ENCODE measurements around the gene HS2ST1. TPM values are rescaled to one million over a fixed set of nuclear protein-coding genes. Genes with fewer than 3 reads are reported as not detected.

HS2ST1 gene
- total RNA-seq, 1 experiment from 2014 or later, result 30.1 TPM

DNA sequence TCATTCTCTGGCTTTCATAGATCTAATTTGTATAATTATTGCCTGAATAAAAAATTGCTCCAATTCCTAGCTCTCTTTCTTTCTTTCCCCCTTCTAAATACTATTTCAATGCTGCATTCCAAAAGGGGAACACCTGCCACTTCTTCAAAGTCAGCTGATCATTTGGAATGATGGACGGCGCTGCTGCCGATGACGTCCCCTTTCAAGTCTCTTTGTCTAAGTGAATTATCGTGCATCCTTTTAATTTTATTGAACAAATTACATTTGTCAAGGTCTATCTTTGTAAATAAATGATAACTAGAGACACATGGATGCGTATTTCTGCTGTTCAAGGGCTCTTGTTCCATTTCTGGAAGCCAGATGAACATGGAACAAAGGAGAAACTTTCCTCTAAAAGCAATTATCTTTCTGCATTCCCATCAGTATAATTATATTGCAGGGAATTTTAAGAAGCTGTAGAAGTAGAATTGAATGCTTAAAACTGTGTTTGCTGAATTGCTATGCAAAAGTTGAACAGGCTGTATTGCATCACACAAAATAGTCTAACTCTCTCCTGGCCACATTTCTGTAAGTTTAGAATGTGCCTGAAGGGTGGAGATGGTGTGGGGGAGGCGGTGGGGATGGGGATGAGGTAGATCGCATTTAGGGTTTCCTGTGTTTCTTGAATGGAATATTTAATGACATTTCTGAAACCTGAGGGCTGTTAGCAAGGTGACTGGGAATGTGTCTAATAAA is 222.3 kb downstream of the HS2ST1 start:
- intact Hi-C loops (cut with micrococcal nuclease), result loop anchor here (10.0 kb wide), 1 partner anchor 1468 kb away; no protein-coding TSS in a partner anchor
- TF ChIP-seq SP1 (IDR thresholded peaks at IDR 0.05; ENCODE audit: low read depth) (no peak), POLR2A (IDR thresholded peaks at IDR 0.05; ENCODE audit: borderline replicate concordance, extremely low read depth, insufficient read depth, insufficient read length) (no peak), EZH2phosphoT487 (IDR thresholded peaks at IDR 0.05; ENCODE audit: borderline replicate concordance) (no peak), EGR1 (IDR thresholded peaks at IDR 0.05; ENCODE audit: low read depth) (no peak), ZBTB33 (IDR thresholded peaks at IDR 0.05; ENCODE audit: extremely low read depth, insufficient replicate concordance, low read length) (no peak), SRF (IDR thresholded peaks at IDR 0.05; ENCODE audit: low read depth) (no peak), CEBPB (IDR thresholded peaks at IDR 0.05; ENCODE audit: low read depth) (no peak), EZH2 (IDR thresholded peaks at IDR 0.05) (no peak), ZNF274 (IDR thresholded peaks at IDR 0.05; ENCODE audit: low read depth, low read length) (no peak), RAD21 (IDR thresholded peaks at IDR 0.05; ENCODE audit: low read depth) (no peak), POLR2AphosphoS5 (IDR thresholded peaks at IDR 0.05; ENCODE audit: low read depth, low read length) (no peak), JUND (IDR thresholded peaks at IDR 0.05) (no peak), FOSL1 (IDR thresholded peaks at IDR 0.05; ENCODE audit: low read depth) (no peak)
- TF ChIP-seq, protein P1, sequence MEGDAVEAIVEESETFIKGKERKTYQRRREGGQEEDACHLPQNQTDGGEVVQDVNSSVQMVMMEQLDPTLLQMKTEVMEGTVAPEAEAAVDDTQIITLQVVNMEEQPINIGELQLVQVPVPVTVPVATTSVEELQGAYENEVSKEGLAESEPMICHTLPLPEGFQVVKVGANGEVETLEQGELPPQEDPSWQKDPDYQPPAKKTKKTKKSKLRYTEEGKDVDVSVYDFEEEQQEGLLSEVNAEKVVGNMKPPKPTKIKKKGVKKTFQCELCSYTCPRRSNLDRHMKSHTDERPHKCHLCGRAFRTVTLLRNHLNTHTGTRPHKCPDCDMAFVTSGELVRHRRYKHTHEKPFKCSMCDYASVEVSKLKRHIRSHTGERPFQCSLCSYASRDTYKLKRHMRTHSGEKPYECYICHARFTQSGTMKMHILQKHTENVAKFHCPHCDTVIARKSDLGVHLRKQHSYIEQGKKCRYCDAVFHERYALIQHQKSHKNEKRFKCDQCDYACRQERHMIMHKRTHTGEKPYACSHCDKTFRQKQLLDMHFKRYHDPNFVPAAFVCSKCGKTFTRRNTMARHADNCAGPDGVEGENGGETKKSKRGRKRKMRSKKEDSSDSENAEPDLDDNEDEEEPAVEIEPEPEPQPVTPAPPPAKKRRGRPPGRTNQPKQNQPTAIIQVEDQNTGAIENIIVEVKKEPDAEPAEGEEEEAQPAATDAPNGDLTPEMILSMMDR (IDR thresholded peaks at IDR 0.05 in 2 of 3, conservative IDR thresholded peaks at IDR 0.05 in 1 of 3; ENCODE audit: borderline replicate concordance in 1 of 3, insufficient read depth in 1 of 3, low read depth in 2 of 3, low read length in 2 of 3), result no peak
- TF ChIP-seq, protein P2, sequence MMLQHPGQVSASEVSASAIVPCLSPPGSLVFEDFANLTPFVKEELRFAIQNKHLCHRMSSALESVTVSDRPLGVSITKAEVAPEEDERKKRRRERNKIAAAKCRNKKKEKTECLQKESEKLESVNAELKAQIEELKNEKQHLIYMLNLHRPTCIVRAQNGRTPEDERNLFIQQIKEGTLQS (IDR thresholded peaks at IDR 0.05), result no peak
- TF ChIP-seq, protein P3, sequence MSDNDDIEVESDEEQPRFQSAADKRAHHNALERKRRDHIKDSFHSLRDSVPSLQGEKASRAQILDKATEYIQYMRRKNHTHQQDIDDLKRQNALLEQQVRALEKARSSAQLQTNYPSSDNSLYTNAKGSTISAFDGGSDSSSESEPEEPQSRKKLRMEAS (IDR thresholded peaks at IDR 0.05), result no peak
- H3K4me2 ChIP-seq (ENCODE audit: low read length), result no peak overlapping the region
- no peak overlapping the region for H3K9ac ChIP-seq (ENCODE audit: low read length)
- H3K79me2 ChIP-seq (ENCODE audit: insufficient read depth, low read length), result no peaks in the 10 kb centered on the region
- H4K20me1 ChIP-seq (ENCODE audit: insufficient read depth), result no peaks in the 10 kb centered on the region
- no peaks in the 10 kb centered on the region for H3K36me3 ChIP-seq (ENCODE audit: control insufficient read depth in 1 of 2, insufficient read depth in 2 of 2, low read length in 2 of 2)
- H3K9me2 ChIP-seq (ENCODE audit: insufficient read depth), result no peaks in the 10 kb centered on the region
- DNase-seq (ENCODE audit: low read depth, low spot score) (no peak), ATAC-seq (no peak)
- H3K9me3 ChIP-seq (ENCODE audit: control insufficient read depth in 1 of 2, insufficient read depth in 1 of 2, low read depth in 1 of 2, low read length in 2 of 2), result no peaks in the 10 kb centered on the region
- H2AFZ ChIP-seq (ENCODE audit: low read depth, low read length, poor library complexity, severe bottlenecking), result no peak overlapping the region
- RAD21 ChIA-PET (ENCODE audit: low non-redundant PET in 1 of 2, low total read pairs in 2 of 2, uncharacterized antibody in 2 of 2, unreplicated experiment in 2 of 2), result no interaction called here
- no peak overlapping the region for H3K4me3 ChIP-seq (replicated peaks in 1 of 2; ENCODE audit: low read depth in 1 of 2, low read length in 2 of 2)
- H3K27ac ChIP-seq (ENCODE audit: low read depth, low read length), result no peak overlapping the region
- POLR2A ChIA-PET, result no interaction called here
- BruUV-seq (replicated peaks), result no TSS peak
- H3K27me3 ChIP-seq (ENCODE audit: insufficient read depth, low read length), result no peaks in the 10 kb centered on the region
- H3K4me1 ChIP-seq (ENCODE audit: control insufficient read depth in 1 of 2, insufficient read depth in 2 of 2, low read length in 2 of 2), result peaks cover 0 to 17% of the 10 kb centered on the region in 2 experiments; a peak in 3 of 4 replicates
- CTCF ChIA-PET, result no interaction called here

Measured in HCT116 (cell line).